C4-2B (cell line): Measurements from ENCODE around the gene TTC39A.
"Not testable (repeated sequence)": the region's sequence is repeated elsewhere in the genome, so short reads cannot be mapped to it uniquely, and the experiment has no call there.

Source experiments
- H3K27ac ChIP-seq: fragments of 450-650 bp; 2 replicates; pipeline ENCODE4 v1.5.1; 2017
- ZFX ChIP-seq: fragments of 450-650 bp; IDR thresholded peaks from 2 replicates; pipeline ENCODE4 v1.6.1; 2017
- TF ChIP-seq, protein P1 (sequence below): fragments of 450-650 bp; conservative IDR thresholded peaks from 2 replicates; pipeline ENCODE4 v1.5.1; 2017; ENCODE audit warnings: mild to moderate bottlenecking

The TTC39A gene

DNA sequence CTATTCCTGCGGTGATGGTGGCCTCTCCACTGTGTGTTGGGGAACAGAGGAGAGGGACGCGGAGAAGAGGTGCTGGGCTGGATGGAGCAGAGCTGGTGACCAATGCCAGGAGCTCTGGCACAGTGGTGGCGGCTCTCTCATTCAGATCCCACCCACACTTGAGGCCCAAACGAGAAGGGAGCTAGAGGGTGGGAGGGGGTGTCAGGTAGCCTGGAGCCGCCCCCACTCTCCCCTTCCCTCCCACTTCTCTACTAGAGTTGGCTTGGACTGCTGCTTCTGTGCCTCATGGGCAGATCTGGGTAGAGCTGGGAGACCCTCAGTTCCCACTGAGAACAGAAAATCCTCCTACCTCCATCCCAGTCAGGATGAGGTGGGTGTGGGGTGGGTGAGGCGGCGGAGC lies 3.5 kb downstream of the TTC39A start:
- TF ChIP-seq ZFX: no peak
- TF ChIP-seq, protein P1, sequence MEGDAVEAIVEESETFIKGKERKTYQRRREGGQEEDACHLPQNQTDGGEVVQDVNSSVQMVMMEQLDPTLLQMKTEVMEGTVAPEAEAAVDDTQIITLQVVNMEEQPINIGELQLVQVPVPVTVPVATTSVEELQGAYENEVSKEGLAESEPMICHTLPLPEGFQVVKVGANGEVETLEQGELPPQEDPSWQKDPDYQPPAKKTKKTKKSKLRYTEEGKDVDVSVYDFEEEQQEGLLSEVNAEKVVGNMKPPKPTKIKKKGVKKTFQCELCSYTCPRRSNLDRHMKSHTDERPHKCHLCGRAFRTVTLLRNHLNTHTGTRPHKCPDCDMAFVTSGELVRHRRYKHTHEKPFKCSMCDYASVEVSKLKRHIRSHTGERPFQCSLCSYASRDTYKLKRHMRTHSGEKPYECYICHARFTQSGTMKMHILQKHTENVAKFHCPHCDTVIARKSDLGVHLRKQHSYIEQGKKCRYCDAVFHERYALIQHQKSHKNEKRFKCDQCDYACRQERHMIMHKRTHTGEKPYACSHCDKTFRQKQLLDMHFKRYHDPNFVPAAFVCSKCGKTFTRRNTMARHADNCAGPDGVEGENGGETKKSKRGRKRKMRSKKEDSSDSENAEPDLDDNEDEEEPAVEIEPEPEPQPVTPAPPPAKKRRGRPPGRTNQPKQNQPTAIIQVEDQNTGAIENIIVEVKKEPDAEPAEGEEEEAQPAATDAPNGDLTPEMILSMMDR: no peak
- H3K27ac ChIP-seq: no peak overlapping the region

GRCh38 chr1:51325878-51326755 lies 4.2 kb downstream of the TTC39A start:
- TF ChIP-seq ZFX: no peak
- TF ChIP-seq, protein P1: no peak
- H3K27ac ChIP-seq: no peak overlapping the region

DNA sequence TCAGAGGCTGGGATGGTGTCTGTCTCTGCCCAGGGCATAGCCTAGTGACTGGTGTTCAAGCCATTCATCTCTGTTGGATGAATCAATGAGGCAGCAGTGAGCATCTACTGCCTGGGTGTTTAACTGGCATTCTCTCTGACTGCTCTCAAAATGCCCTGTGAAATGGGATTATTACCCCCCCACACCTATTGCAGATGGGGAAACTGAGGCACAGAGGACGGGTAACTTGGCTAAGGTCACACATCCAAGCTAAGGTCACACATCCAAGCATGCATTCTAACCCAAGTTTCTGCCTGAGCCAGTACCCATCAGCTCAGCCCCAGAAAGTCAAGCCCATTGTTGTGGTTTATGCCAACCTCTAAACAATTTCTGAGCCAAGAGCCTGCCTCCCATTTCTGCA lies 5.0 kb downstream of the TTC39A start:
- H3K27ac ChIP-seq: no peak overlapping the region
- TF ChIP-seq, protein P1: no peak

DNA sequence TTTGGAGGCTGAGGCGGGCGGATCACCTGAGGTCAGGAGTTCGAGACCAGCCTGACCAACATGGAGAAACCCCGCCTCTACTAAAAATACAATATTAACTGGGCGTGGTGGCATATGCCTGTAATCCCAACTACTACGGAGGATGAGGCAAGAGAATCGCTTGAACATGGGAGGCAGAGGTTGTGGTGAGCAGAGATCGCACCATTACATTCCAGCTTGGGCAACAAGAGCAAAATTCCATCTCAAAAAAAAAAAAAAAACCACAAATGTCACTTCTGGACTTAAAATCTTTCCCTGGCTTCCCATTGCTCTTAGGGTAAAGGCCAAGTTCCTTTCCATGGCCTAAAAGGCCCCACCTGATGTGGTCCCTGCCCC lies 5.4 kb downstream of the TTC39A start:
- H3K27ac ChIP-seq: not testable (repeated sequence)

DNA sequence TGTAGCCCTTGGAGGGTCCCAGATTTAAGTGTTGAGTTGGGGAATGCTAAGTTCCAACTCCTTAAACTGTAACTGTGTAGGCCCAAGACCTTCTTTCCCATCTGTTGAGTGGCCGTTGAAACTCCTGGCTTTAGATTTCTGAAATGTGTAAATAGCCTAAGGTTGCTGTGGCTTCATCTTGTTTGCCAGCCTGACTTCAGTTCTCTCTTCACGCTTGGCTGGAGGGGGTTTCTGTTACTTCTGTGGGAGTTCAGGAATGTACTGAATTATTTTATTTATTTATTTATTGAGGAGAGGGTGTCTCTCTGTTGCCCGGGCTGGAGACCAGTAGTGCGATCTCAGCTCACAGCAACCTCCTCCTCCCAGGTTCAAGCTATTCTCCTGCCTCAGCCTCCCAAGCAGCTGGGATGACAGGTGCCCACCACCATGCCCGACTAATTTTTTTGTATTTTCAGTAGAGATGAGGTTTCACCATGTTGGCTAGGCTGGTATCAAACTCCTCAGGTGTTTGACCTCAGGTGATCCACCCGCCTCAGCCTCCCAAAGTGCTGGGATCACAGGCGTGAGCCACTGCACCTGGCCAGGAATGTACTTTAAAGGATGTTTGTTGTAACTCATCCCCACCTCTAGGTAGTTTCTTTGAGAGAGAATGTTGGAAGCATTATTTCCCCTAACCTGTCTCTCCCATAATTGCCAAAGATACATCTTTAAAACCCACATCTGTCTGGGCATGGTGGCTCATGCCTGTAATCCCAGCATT lies 5.9 kb downstream of the TTC39A start:
- H3K27ac ChIP-seq: no peak overlapping the region
- TF ChIP-seq, protein P1: no peak
- no peak for TF ChIP-seq ZFX

- no peak overlapping the region for H3K27ac ChIP-seq
- no peak for TF ChIP-seq ZFX
- TF ChIP-seq, protein P1: no peak
Measured at GRCh38 chr1:51323778-51324177, 6.6 kb downstream of the TTC39A start.

DNA sequence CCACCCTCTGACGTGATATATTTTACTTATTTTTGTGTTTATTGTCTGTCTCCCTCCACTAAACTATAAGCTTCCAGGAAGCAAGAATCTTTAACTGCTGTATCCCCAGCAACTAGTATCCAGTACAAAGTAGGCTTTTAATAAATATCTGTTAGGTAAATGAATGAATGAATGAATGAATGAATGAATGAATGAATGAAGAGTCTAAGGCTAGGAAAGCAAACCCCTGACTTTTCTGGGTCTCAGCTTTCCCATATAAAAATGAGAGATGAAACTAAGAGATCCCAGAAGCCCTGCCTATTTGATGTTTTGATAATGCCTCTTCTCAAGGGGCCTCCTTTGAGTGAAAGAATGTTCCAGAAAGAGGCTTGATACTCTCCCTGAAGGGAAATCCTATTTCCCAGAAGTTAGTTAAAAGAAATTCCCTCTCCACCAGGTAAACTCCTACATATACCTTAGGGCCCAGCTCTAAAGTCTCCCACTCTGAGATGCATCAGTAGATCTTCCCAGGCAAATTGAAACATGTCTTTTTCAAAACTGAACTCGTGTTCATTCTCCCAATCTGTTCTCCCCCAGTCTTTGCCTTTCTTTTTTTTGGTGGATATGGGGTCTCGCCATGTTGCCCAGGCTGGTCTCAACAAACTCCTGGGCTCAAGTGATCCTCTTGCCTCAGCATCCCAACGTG lies 7.8 kb downstream of the TTC39A start:
- H3K27ac ChIP-seq: no peak overlapping the region
- TF ChIP-seq, protein P1: no peak
- no peak for TF ChIP-seq ZFX
